COLO668 (cell line): ENCODE data around the gene UGT1A4.

Experiments used
- DNase-seq: peaks from one replicate; lab custom pipeline; 2025; ENCODE audit not compliant: unreplicated experiment; lab: John Stamatoyannopoulos, UW

Gene UGT1A4

GRCh38 chr2:233718552-233718951 is at the start of gene UGT1A4:
UGT1A4 (plus strand) TSS chr2:233718736; CDS start chr2:233718821, 85 bp downstream.
- DNase-seq, result no peak

GRCh38 chr2:233671290-233672161 is 47.0 kb upstream of the UGT1A4 start, which contains the start of gene UGT1A9:
UGT1A9 (plus strand) TSS chr2:233671898; CDS start chr2:233671935, 37 bp downstream.
- no peak for DNase-seq

DNA sequence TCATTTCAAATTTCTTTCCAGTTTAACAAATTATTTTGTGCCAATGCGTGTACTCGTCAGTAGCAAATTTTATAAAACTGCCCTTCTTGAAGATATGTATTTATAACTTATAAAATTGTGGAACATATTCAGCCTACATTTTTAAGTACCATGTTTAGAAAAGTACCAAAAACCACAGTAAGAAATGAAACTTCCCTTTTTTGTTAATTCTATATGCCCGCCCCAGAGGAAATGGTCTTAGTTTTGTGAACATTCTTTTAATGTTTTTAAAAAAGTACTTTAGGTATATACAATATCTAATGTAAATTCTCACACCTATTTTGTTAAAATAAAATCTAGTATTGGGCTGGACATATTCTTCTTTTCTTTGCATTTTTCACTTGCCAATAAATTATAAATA is 45.6 kb upstream of the UGT1A4 start:
- no peak for DNase-seq

DNA sequence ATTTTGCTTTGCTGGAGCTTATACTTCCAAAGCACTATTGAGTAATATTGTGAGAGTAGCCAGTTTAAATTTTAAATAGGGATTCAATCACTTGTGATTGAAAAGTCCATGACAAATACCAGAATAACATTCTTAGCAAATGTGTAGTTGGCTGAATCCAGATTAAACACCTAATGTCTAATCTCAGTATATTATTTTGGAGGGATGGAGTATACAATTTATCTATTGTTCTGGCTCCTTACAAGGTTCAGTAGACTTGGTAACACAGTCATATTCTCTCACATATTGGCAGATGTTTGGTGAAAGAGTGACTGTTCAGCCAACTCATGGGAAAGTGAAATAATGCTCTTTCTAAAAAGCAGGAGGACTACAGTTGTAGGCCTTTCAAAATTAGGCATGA is 44.6 kb upstream of the UGT1A4 start:
- DNase-seq, result no peak

DNA sequence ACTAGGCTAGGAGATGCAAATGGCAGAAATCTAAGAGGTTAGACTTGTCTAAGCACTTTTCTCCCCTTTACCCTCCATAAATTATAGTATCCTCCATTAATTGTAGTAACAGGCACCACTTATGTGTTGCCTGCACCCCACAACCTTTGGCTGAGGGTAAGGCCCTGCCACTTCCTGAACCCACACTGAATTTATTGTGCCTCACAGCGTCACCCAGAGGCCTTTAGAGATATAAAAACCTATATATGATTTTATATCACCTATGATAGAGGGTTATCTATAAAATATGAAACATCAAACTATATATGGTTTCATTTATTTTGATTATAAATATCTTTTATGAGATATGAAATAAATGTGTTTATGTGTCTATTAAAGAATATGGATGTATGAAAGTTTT is 44.2 kb upstream of the UGT1A4 start:
- no peak for DNase-seq

DNA sequence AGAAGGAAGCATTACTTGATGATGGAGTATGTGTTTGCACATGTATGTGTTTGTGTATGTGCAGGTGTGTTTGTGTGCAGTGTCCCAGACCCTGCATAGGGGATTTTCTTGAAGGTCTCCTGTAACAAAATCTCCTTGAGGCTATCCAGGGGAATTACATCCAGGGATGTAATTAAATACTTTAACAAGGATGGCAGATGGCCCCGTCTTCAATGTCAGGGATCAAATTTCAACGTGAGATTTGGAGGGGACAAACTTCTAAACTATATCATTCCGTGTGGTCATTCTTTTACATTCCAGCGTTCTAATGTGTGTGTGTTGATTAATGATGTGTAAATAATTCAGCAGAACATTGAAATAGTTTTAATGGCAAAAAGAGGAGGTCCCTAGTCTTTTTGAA is 43.5 kb upstream of the UGT1A4 start:
- DNase-seq, result no peak

GRCh38 chr2:233676046-233676445 is 42.5 kb upstream of the UGT1A4 start:
- DNase-seq, result no peak

- no peak for DNase-seq
Observed at GRCh38 chr2:233679196-233679595, 39.3 kb upstream of the UGT1A4 start.

DNA sequence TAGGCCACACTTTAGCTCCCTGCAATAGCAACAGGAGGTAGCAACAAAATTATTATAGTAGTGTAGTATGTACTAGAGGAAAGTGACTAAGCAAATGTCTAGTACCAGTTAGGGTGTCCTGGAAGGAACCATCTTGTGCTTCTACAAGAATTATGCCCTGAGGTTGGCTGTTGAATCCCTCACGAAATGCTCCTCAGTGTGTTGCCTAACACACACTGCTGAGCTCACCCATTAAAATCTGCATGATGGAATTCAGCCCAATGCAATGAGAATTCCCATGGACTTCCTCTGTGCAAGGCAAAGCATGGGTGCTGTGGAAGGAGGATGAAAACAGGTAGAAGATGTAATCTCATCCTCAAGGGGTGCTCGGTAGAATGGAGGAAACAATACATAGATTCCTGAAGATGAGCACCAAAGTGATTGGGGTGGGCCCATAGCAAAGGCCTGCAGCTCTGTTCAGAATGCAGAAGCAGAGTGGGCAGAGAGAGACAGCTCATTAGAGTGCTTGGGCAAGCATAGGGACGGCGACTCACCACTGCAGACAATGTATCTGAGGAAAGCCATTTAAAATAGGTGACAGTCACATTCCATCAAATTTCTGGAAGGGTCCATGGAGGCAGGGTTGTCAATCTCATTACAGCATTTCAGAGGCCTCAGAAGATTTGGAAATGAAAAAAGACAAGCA is 38.0 kb upstream of the UGT1A4 start:
- DNase-seq, result no peak

- DNase-seq, result no peak
Observed at GRCh38 chr2:233681521-233682099, 36.9 kb upstream of the UGT1A4 start, which contains the start of gene UGT1A7. UGT1A7 (plus strand) TSS chr2:233681901; CDS start chr2:233681938, 37 bp downstream.

- no peak for DNase-seq
Observed at GRCh38 chr2:233684640-233685039, 33.9 kb upstream of the UGT1A4 start.

DNA sequence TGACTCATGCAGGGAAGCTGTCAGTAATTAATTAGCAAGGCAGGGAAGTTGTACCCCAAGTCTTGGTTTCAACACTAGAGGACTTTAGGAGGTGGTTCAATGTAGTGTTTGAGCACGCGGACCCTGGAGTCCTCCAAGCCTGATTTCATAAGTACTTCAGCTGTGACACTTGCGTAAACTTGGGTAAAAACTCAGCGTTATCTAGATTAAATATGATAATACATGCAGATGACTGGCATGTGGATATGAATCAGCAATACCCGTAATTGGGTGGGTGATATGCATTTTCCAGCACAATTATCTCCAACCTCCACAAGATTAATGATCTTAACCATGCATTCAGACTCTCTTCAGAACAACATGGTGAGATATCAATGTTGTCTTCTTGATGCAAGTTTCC is 31.6 kb upstream of the UGT1A4 start:
- no peak for DNase-seq

- DNase-seq, result no peak
Observed at GRCh38 chr2:233688341-233688740, 30.2 kb upstream of the UGT1A4 start.

DNA sequence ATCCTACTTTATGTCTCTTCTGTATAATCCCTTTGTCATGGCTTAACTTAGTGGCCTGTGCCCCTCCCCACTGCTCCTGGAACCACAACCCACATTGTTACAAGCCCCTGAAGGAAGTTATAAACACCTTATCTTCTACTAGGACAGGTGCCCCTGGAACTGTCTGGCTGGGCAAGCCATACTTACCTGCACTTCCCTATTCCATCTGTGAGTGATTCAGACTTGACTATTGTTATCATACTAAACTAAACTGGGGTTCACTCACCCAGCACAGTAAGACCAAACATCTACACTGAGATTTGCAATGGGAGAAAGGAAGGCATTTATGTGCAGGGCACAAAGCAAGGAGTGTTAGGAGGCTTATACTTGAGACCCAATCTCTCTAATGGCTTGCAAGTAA is 29.5 kb upstream of the UGT1A4 start:
- no peak for DNase-seq

DNA sequence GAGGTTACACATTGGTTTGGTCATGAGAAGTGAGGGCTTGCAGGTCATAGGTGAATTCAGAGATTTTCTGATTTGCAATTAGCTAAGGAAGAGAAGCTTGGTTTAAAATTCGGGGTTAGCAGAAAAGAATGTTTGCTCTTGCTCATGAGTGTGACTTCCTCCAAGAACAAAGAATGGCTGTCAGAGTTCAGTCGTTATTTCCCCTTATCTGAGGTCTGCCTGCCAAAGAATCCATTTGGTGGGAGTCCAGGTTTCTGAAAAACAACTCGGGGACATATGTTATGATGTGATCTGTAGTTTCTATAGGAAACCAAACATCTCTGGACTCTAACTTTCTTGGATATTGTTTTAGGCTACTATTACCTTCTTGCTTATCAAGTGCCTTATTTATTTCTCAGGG is 29.0 kb upstream of the UGT1A4 start:
- DNase-seq, result no peak

DNA sequence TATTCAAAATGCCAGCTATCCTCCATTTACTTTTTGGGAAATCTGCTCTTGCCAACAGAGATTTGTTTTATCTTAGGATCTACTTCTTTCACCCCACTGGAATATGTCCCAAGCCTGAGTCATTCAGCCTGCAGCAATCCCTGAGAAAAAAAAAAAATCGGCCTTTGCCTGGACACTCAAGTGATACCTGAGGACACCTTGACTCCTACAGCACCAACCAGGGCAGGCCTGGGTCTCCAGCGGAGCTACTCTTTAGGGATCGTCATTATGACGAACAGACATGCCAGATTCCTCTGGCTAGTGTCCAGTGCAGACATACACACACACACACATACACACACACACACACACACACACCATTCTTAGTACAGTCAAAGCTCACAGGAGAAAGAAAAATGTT is 28.1 kb upstream of the UGT1A4 start:
- DNase-seq, result no peak

DNA sequence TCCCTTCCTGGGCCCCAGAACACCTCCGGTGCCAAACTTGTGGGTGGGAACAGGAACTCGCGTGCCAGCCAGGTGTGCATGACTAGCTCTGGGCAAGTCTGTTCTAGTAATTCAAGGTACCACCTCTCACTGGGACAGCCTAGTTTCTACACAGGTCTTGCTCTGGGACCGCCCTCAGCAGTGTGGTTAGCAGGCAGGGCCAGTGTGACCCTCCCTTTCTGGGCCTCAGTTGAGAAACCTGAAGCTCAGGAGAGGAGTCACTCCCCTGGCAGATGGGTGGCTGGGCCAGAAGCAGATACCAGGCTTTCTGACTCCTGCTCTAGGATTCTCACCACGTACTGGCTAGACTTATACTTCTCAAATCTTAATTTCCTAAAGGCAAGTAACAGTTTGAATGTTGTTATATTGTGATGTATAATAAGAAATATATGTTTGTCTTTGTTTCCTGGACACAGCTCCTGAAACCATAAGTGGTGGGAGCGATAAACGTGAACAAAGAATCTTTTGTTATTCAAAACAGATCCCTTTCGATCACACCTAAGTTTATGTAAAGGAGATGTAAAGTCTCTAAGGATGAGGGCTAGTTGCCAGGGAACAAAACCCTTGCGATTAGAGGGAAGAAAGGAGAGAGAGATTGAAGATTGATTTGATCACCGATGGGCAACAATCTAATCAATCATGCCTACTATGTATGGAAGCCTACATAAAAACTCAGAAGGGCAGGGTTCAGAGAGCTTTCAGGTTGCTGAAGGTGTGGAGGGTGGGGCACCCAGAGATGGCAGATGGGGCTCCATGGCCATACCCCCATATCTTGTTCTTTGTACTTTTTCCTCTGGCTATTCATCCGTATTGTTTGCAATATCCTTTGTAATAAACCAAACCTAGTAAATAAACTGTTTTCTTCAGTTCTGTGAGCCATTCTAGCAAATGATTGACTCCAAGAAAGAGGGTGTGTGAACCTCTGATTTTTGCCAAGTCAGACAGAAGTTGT is 26.8 kb upstream of the UGT1A4 start:
- no peak for DNase-seq

GRCh38 chr2:233692648-233693047 is 25.9 kb upstream of the UGT1A4 start, which contains the start of gene UGT1A6:
UGT1A6 (plus strand) TSS chr2:233692890; CDS start chr2:233693005, 115 bp downstream.
- no peak for DNase-seq

DNA sequence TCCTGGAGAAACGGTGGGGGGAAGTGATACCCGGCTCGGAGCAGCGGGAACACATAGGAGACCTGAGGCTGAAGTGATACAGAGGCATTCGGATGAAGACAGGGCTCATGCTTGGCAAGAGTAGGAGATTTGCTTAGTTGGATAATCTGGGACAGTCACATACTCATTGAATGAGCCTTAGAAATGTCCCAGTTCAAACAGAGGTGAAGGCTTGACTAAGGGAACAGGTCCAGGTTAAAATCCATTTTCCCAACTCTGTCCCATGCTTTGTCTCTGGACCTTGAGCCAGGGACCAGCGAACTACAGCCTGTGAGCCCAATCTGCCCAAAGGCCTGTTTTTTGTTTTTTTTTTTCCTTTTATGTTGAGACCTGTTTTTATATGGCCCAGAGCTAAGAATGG is 24.6 kb upstream of the UGT1A4 start:
- DNase-seq, result no peak

DNA sequence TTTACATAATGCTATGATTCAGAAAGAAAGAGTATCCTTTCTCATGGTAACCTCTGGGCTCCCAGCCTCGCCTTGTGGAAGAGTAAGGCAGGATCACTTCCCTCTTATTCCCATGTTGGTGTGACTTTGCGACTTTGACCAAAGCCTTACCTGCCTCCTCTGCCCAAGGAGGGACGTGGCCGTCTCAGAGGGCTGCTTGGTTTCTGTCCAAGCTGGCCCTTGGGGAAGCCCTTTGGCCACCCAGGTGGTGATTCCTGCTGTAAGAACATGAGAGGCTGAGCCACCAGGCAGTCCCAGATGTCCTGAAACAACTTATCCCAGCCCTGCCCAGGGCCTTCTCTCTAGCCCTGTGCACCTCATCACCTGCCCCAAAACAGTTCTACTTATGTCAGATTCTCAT is 19.8 kb upstream of the UGT1A4 start:
- DNase-seq, result no peak
